GM10266 (cell line): Measurements from ENCODE around the gene MTHFD1L.

Experiments
- DNase-seq: peaks from one replicate; pipeline ENCODE4 v3.0.0; 2012; ENCODE audit errors: extremely low spot score
- TF ChIP-seq, protein P1 (sequence below): IDR thresholded peaks from 2 replicates; pipeline ENCODE4 v1.5.1; 2012; ENCODE audit warnings: mild to moderate bottlenecking, low read depth; ENCODE audit not compliant: control insufficient read depth, insufficient read depth; ENCODE audit errors: missing control alignments

Gene MTHFD1L

DNA sequence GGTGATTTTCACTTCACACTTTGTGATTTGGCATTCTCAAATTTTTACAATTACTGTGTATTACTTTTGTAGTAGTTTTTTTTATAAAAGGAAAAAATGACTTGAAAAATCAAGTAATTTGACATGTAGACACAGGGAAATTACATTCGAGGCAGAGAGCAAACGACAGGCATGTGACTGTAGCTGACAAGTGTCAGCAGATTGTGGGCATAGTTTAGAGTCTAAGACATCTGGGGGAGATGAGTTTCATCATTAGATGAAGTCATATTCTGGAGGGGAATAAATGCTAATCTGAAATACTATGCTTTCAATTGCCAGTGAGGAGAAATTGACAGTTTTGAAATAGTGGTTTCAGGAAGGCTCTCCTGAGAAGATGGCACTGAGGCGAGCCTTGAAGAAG lies 126.0 kb downstream of the MTHFD1L start:
- TF ChIP-seq, protein P1, sequence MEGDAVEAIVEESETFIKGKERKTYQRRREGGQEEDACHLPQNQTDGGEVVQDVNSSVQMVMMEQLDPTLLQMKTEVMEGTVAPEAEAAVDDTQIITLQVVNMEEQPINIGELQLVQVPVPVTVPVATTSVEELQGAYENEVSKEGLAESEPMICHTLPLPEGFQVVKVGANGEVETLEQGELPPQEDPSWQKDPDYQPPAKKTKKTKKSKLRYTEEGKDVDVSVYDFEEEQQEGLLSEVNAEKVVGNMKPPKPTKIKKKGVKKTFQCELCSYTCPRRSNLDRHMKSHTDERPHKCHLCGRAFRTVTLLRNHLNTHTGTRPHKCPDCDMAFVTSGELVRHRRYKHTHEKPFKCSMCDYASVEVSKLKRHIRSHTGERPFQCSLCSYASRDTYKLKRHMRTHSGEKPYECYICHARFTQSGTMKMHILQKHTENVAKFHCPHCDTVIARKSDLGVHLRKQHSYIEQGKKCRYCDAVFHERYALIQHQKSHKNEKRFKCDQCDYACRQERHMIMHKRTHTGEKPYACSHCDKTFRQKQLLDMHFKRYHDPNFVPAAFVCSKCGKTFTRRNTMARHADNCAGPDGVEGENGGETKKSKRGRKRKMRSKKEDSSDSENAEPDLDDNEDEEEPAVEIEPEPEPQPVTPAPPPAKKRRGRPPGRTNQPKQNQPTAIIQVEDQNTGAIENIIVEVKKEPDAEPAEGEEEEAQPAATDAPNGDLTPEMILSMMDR: no peak
- no peak for DNase-seq

DNA sequence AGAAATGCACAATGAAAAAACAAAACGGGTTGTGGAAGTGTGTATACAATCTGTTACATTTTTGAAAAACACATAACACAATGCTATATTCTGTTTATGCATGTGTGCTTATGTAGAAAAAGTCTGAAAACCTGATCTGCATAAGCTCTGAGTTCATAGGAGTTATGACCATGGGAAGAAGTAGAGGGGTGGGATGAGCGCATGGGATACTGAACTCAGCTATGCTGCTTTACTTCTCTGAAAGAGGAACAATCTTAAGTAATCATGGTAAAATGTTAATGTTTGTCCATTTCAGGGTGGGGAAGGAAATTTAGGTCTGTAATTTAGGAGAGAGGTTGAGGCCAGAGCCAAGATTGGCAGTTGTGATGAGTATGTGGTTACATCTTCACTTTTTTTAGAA lies 126.8 kb downstream of the MTHFD1L start:
- DNase-seq: no peak

DNA sequence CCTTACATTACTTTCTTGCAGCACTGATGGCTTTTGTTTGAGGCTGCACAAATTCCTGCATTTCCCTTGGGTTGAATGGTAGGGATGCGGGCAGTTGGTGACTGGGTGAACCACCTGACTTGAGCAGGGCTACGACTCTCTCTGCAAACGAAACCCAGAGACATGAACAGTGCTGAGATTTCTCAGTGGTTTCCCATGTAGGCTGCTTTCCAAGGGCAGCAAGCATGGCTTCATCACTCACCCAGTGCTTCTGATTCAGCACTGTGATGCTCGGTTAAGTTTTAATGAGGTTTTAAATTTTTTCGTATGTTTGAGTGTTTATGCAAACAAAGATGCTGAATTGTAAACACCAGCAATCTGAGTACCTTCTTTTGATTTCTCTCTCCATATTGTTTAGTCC lies 127.2 kb downstream of the MTHFD1L start:
- DNase-seq: no peak
- TF ChIP-seq, protein P1: no peak

More for the DNA sequence above, 126.8 kb downstream of the MTHFD1L start:
- TF ChIP-seq, protein P1: no peak

DNA sequence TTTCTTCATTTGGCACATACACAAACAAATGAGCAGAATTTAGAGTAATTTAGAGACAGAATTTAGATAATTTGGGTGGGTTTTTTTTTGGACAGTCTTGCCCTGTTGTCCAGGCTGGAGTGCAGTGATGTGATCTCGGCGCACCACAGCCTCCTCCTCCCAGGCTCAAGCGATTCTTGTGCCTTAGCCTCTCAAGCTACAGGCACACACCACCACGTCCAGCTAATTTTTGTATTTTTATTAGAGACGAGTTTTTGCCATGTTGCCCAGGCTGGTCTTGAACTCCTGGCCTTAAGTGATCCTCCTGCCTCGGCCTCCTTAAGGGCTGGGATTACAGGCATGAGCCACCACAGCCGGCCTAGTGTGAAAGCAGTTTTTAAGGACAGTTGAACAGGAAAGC lies 127.8 kb downstream of the MTHFD1L start:
- TF ChIP-seq, protein P1: no peak
- DNase-seq: no peak

DNA sequence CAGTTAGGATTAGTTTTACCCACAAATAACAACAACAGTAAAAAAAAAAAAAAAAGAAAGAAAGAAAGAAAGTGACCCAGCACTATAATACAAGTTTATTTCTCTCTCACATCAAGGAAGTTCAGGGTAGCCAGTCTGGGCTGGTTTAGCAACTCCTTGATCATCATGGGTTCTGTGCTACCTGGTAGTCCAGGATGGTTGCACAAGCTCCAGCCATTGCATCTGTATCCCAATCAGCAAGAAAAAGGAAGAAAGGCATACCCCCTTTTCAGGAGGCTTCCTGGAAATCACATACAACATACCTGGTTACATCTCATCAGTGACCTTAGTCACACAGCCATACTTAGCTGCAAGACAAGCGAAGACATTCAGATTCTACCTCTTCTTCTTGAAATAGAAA lies 128.5 kb downstream of the MTHFD1L start:
- TF ChIP-seq, protein P1: no peak

DNA sequence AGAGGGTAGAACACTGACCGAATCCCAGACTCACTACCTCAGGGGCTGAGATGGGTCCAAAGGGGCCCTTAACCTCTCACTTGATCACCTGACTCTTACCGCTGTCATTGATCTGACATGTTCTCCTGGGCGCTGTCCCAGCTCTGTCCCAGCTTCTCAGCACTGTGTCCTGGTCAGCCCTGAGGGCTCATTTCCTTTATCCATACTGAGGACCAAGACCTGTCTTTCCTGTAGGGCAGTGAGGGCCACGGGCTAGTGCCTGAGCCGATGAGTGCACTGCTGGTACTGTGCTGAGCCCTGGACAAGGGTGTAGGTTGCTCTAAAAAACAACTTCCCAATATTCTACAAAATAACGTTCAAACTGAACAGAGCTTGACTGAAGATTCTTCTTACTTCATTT lies 131.5 kb downstream of the MTHFD1L start:
- no peak for DNase-seq
- TF ChIP-seq, protein P1: no peak

More for the DNA sequence above, 128.5 kb downstream of the MTHFD1L start:
- no peak for DNase-seq

DNA sequence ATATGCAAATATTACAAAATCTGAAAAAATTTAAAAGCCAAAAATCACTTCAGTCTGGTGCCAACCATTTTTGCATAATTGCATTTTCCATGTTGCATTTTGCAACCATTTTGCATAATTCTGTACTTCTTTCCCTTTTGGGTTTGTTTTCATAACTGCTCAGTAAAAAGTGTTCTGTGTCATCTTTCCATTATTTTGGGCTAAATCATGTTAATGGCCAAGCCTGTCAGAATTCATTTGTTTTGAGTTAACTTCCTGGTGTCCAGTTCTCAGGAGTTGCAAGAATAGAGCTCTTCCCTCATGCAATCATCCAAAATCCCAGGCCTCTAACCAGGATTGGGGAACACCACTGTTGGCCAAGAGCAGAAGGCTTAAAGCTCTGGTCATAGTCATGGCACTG lies 133.6 kb downstream of the MTHFD1L start:
- TF ChIP-seq, protein P1: no peak

More for the DNA sequence above, 133.6 kb downstream of the MTHFD1L start:
- no peak for DNase-seq
